Parathyroid adenoma (tissue), 2 donors: ENCODE data around the gene WWOX.

Source experiments
- H2AFZ ChIP-seq: fragments of 300-600 bp; sonication (generic); one replicate; pipeline ENCODE4 v1.7.0; 2017; ENCODE audit warnings: antibody characterized with exemption, mild to moderate bottlenecking
- H3K27ac ChIP-seq: fragments of 300-600 bp; sonication (generic); one replicate; pipeline ENCODE4 v1.7.0; 2017
- H3K27me3 ChIP-seq: fragments of 300-600 bp; sonication (generic); one replicate; pipeline ENCODE4 v1.7.0; 2017; ENCODE audit warnings: low read length; ENCODE audit not compliant: control insufficient read depth, insufficient read depth
- H3K36me3 ChIP-seq: fragments of 300-600 bp; sonication (generic); one replicate; pipeline ENCODE4 v1.7.0; 2017; ENCODE audit warnings: low read length; ENCODE audit not compliant: control insufficient read depth, insufficient read depth
- H3K4me1 ChIP-seq: fragments of 300-600 bp; sonication (generic); one replicate; pipeline ENCODE4 v1.7.0; 2017; ENCODE audit warnings: control low read depth
- H3K4me2 ChIP-seq: fragments of 300-600 bp; sonication (generic); one replicate; pipeline ENCODE4 v1.7.0; 2017; ENCODE audit warnings: low read length
- H3K4me3 ChIP-seq: fragments of 300-600 bp; sonication (generic); one replicate; pipeline ENCODE4 v1.7.0; 2017; ENCODE audit warnings: low read depth, low read length
- H3K79me2 ChIP-seq: fragments of 300-600 bp; sonication (generic); one replicate; pipeline ENCODE4 v1.7.0; 2017; ENCODE audit warnings: control low read depth
- H3K9ac ChIP-seq: fragments of 300-600 bp; sonication (generic); one replicate; pipeline ENCODE4 v1.7.0; 2017; ENCODE audit warnings: mild to moderate bottlenecking
- H3K9me3 ChIP-seq: fragments of 300-600 bp; sonication (generic); one replicate; pipeline ENCODE4 v1.7.0; 2017; ENCODE audit warnings: low read length; ENCODE audit not compliant: control insufficient read depth
- TF ChIP-seq, protein P1 (sequence below): fragments of 300-600 bp; sonication (generic); IDR thresholded peaks from one replicate; pipeline ENCODE4 v1.7.0; 2017; ENCODE audit warnings: antibody characterized with exemption, mild to moderate bottlenecking
- donor health status: primary hyperparathyroidism.

Gene WWOX

DNA sequence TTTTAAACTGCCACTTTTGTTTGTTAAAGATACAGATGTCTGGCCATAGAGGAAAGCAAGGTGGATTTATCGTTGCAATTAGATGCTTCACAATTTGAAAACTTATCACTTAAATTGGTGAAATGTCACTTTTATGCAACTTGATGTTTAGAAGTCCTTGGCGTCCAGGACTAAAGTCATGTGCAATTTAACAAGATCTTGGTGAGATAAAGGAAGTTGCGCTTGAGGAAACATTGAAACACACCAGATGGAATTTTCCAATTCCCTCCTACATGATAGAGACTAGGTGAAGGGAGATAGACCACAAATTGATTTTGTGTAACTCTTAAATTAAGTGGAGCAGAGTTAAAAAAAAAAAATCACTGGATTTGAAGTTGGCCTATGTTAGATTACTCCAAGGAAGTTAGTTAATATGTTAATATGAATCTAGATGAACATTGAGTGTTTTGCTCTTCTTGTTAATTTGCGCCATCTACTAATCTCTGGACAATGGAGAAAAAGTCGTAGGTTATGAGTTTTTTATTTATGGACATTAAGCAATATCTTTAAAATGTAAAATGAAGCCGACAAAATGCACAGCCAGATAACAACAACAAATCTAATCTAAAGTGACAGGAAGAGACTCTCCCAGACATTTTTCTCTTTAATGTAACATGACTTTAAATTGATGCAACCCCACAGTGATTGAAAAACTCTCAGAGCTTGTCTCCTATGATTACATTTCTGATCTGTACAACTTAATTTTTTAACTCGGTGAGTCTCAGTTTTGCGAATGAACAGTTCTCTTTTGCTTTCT lies 119.6 kb downstream of the WWOX start:
- H3K9me3 ChIP-seq: no peaks in the 10 kb centered on the region
- H3K27ac ChIP-seq: no peak overlapping the region
- H3K27me3 ChIP-seq: no peaks in the 10 kb centered on the region
- H3K4me1 ChIP-seq: no peaks in the 10 kb centered on the region
- H3K36me3 ChIP-seq: no peaks in the 10 kb centered on the region
- H3K4me2 ChIP-seq: no peak overlapping the region
- H3K9ac ChIP-seq: no peak overlapping the region
- H3K79me2 ChIP-seq: no peaks in the 10 kb centered on the region
- TF ChIP-seq, protein P1, sequence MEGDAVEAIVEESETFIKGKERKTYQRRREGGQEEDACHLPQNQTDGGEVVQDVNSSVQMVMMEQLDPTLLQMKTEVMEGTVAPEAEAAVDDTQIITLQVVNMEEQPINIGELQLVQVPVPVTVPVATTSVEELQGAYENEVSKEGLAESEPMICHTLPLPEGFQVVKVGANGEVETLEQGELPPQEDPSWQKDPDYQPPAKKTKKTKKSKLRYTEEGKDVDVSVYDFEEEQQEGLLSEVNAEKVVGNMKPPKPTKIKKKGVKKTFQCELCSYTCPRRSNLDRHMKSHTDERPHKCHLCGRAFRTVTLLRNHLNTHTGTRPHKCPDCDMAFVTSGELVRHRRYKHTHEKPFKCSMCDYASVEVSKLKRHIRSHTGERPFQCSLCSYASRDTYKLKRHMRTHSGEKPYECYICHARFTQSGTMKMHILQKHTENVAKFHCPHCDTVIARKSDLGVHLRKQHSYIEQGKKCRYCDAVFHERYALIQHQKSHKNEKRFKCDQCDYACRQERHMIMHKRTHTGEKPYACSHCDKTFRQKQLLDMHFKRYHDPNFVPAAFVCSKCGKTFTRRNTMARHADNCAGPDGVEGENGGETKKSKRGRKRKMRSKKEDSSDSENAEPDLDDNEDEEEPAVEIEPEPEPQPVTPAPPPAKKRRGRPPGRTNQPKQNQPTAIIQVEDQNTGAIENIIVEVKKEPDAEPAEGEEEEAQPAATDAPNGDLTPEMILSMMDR: no peak
- no peak overlapping the region for H2AFZ ChIP-seq
- H3K4me3 ChIP-seq: no peak overlapping the region

DNA sequence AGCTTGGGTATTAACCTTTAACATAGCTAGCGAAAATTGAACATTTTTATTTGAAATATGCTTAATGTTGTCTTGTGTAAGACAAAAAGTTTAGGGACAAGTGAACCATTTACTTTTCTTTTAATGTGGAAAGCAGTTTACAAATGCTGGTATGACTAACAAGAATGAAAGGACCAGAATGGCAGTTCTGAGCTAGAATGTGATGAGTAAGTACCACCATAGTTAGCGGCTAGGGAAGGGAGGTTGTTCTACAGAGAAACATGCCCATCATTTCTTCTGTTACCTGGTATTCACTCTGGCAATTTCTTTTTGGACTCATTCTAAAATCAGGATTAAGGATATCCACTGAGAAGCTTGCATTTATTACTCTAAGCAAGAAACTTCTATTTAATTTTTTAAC lies 121.1 kb downstream of the WWOX start:
- Histone ChIP-seq H2AFZ (no peak overlapping the region), H3K9ac (no peak overlapping the region), H3K27me3 (no peaks in the 10 kb centered on the region), H3K4me1 (no peaks in the 10 kb centered on the region), H3K36me3 (no peaks in the 10 kb centered on the region), H3K9me3 (no peaks in the 10 kb centered on the region), H3K27ac (no peak overlapping the region), H3K4me3 (no peak overlapping the region), H3K79me2 (no peaks in the 10 kb centered on the region), H3K4me2 (no peak overlapping the region)
- TF ChIP-seq, protein P1: no peak

- Histone ChIP-seq H3K27ac (no peak overlapping the region), H3K9ac (no peak overlapping the region)
Measured at GRCh38 chr16:78221892-78222291, 122.4 kb downstream of the WWOX start.

GRCh38 chr16:78224342-78224741 lies 124.9 kb downstream of the WWOX start:
- no peaks in the 10 kb centered on the region for H3K4me1 ChIP-seq
- no peaks in the 10 kb centered on the region for H3K9me3 ChIP-seq
- H3K4me2 ChIP-seq: no peak overlapping the region
- H3K4me3 ChIP-seq: no peak overlapping the region
- H3K27ac ChIP-seq: no peak overlapping the region
- H2AFZ ChIP-seq: no peak overlapping the region
- TF ChIP-seq, protein P1: no peak
- no peaks in the 10 kb centered on the region for H3K79me2 ChIP-seq
- no peak overlapping the region for H3K9ac ChIP-seq
- no peaks in the 10 kb centered on the region for H3K27me3 ChIP-seq
- H3K36me3 ChIP-seq: no peaks in the 10 kb centered on the region

More at GRCh38 chr16:78221892-78222291, 122.4 kb downstream of the WWOX start:
- H3K9me3 ChIP-seq: no peaks in the 10 kb centered on the region
- H3K4me1 ChIP-seq: no peaks in the 10 kb centered on the region
- H3K79me2 ChIP-seq: no peaks in the 10 kb centered on the region
- no peak overlapping the region for H2AFZ ChIP-seq
- no peak overlapping the region for H3K4me3 ChIP-seq
- H3K27me3 ChIP-seq: no peaks in the 10 kb centered on the region
- H3K4me2 ChIP-seq: no peak overlapping the region
- TF ChIP-seq, protein P1: no peak
- H3K36me3 ChIP-seq: no peaks in the 10 kb centered on the region

- H2AFZ ChIP-seq: no peak overlapping the region
- no peaks in the 10 kb centered on the region for H3K79me2 ChIP-seq
- no peaks in the 10 kb centered on the region for H3K9me3 ChIP-seq
- no peak overlapping the region for H3K27ac ChIP-seq
- H3K27me3 ChIP-seq: no peaks in the 10 kb centered on the region
- H3K4me3 ChIP-seq: no peak overlapping the region
- H3K4me2 ChIP-seq: no peak overlapping the region
- no peak overlapping the region for H3K9ac ChIP-seq
- no peaks in the 10 kb centered on the region for H3K36me3 ChIP-seq
- TF ChIP-seq, protein P1: no peak
- no peaks in the 10 kb centered on the region for H3K4me1 ChIP-seq
Measured at GRCh38 chr16:78225919-78226318, 126.5 kb downstream of the WWOX start.
